ENCODE measurements around the gene TRIP6. TPM values are rescaled to one million over a fixed set of nuclear protein-coding genes. Genes with fewer than 3 reads are reported as not detected.

TRIP6 gene
- total RNA-seq, 2 experiments from 2014 or later: 22.2 to 31.1 TPM

- DNase-seq (no peak), ATAC-seq (peak; percentile 18)
- ChIA-PET POLR2A (interaction anchor here (0.5 kb wide), 1 partner anchor 299 kb away, joined by 3 read pairs; no protein-coding TSS in a partner anchor), CTCF (interaction anchor here (0.6 kb wide), 1 partner anchor 25 kb away, joined by 3 read pairs; no protein-coding TSS in a partner anchor)
- Mint-ChIP-seq H3K36me3 (ENCODE audit: low read depth) (no peaks in the 10 kb centered on the region), H3K27ac (no peak overlapping the region), H3K4me1 (peaks cover 19% of the 10 kb centered on the region), H3K4me3 (peak overlapping the region; percentile 58), H3K27me3 (peaks cover 27% of the 10 kb centered on the region), H3K9me3 (ENCODE audit: low read depth) (no peaks in the 10 kb centered on the region)
- intact Hi-C loops (cut with DNase I, micrococcal nuclease): no loop called here
Measured at GRCh38 chr7:100826514-100827329, 40.5 kb upstream of the TRIP6 start.

- DNase-seq: no peak
- peak; percentile 61 for ATAC-seq
- H3K36me3 Mint-ChIP-seq (ENCODE audit: low read depth): no peaks in the 10 kb centered on the region
- intact Hi-C loops (cut with DNase I, micrococcal nuclease): no loop called here
- peak within 1 kb of the TSS; percentile 58 for H3K4me3 Mint-ChIP-seq
- POLR2A ChIA-PET: interaction anchor here (0.5 kb wide), 1 partner anchor 300 kb away, joined by 3 read pairs; no protein-coding TSS in a partner anchor
- no peak within 1 kb of the TSS for H3K27ac Mint-ChIP-seq
- CTCF ChIA-PET: interaction anchor here (1.1 to 1.2 kb wide), 2 partner anchors 11 to 104 kb away, joined by 3 to 5 read pairs; no protein-coding TSS in a partner anchor
- peaks cover 19% of the 10 kb centered on the region for H3K4me1 Mint-ChIP-seq
- peaks cover 27% of the 10 kb centered on the region for H3K27me3 Mint-ChIP-seq
- H3K9me3 Mint-ChIP-seq (ENCODE audit: low read depth): no peaks in the 10 kb centered on the region
Measured at GRCh38 chr7:100827330-100828226, 39.6 kb upstream of the TRIP6 start, which contains the start of gene EPHB4. TSS of gene EPHB4 (minus strand) at chr7:100827523. CDS start at chr7:100827030, 493 bp downstream.

GRCh38 chr7:100829150-100829716, 38.0 kb upstream of the TRIP6 start:
- Mint-ChIP-seq H3K27ac (no peak overlapping the region), H3K27me3 (peaks cover 27% of the 10 kb centered on the region), H3K36me3 (ENCODE audit: low read depth) (no peaks in the 10 kb centered on the region), H3K4me3 (no peak overlapping the region), H3K4me1 (peaks cover 19% of the 10 kb centered on the region), H3K9me3 (ENCODE audit: low read depth) (no peaks in the 10 kb centered on the region)
- CTCF ChIA-PET: interaction anchor here (0.7 to 1.2 kb wide), 2 partner anchors 21 to 106 kb away, joined by 4 to 5 read pairs; no protein-coding TSS in a partner anchor
- POLR2A ChIA-PET: no interaction called here
- ATAC-seq (no peak), DNase-seq (no peak)
- intact Hi-C loops (cut with DNase I, micrococcal nuclease): no loop called here

- intact Hi-C loops (cut with DNase I, micrococcal nuclease): no loop called here
- H3K4me3 Mint-ChIP-seq: no peak overlapping the region
- no peaks in the 10 kb centered on the region for H3K36me3 Mint-ChIP-seq (ENCODE audit: low read depth)
- ATAC-seq (no peak), DNase-seq (no peak)
- H3K4me1 Mint-ChIP-seq: peaks cover 19% of the 10 kb centered on the region
- POLR2A ChIA-PET: no interaction called here
- H3K27me3 Mint-ChIP-seq: peaks cover 25% of the 10 kb centered on the region
- no peak overlapping the region for H3K27ac Mint-ChIP-seq
- CTCF ChIA-PET: no interaction called here
- H3K9me3 Mint-ChIP-seq (ENCODE audit: low read depth): no peaks in the 10 kb centered on the region
Measured at GRCh38 chr7:100830396-100830795, 36.8 kb upstream of the TRIP6 start.

GRCh38 chr7:100832281-100832633, 34.9 kb upstream of the TRIP6 start:
- DNase-seq (no peak), ATAC-seq (no peak)
- H3K27ac Mint-ChIP-seq: no peak overlapping the region
- H3K4me1 Mint-ChIP-seq: peaks cover 13% of the 10 kb centered on the region
- CTCF ChIA-PET: interaction anchor here (1.1 to 1.6 kb wide), 3 partner anchors 19 to 127 kb away, joined by 3 to 5 read pairs (median 4); partner anchors contain the start of gene POP7
- POLR2A ChIA-PET: interaction anchor here (0.5 to 0.9 kb wide), 2 partner anchors 45 to 212 kb away, joined by 3 to 4 read pairs; no protein-coding TSS in a partner anchor
- H3K4me3 Mint-ChIP-seq: no peak overlapping the region
- no peaks in the 10 kb centered on the region for H3K36me3 Mint-ChIP-seq (ENCODE audit: low read depth)
- intact Hi-C loops (cut with DNase I, micrococcal nuclease): no loop called here
- no peaks in the 10 kb centered on the region for H3K9me3 Mint-ChIP-seq (ENCODE audit: low read depth)
- peaks cover 12% of the 10 kb centered on the region for H3K27me3 Mint-ChIP-seq

GRCh38 chr7:100835903-100836811, 31.0 kb upstream of the TRIP6 start:
- Mint-ChIP-seq H3K27ac (no peak overlapping the region), H3K27me3 (no peaks in the 10 kb centered on the region), H3K36me3 (ENCODE audit: low read depth) (no peaks in the 10 kb centered on the region), H3K4me1 (peaks cover 11% of the 10 kb centered on the region), H3K9me3 (ENCODE audit: low read depth) (no peaks in the 10 kb centered on the region), H3K4me3 (no peak overlapping the region)
- ATAC-seq (no peak), DNase-seq (no peak)
- CTCF ChIA-PET: interaction anchor here (0.6 to 2.8 kb wide), 3 partner anchors 16 to 437 kb away, joined by 3 to 12 read pairs (median 4); partner anchors contain the start of gene SLC12A9
- POLR2A ChIA-PET: no interaction called here
- intact Hi-C loops (cut with DNase I, micrococcal nuclease): loop anchor here in 1 of 2 experiments (5.0 kb wide), 1 partner anchor 129 kb away; the partner anchor contains the start of gene POP7

- Mint-ChIP-seq H3K9me3 (ENCODE audit: low read depth) (no peaks in the 10 kb centered on the region), H3K27ac (peak overlapping the region; percentile 79), H3K36me3 (ENCODE audit: low read depth) (no peaks in the 10 kb centered on the region), H3K4me3 (peak overlapping the region; percentile 64), H3K27me3 (no peaks in the 10 kb centered on the region), H3K4me1 (peaks cover 11% of the 10 kb centered on the region)
- no peak for DNase-seq
- ATAC-seq: no peak
- intact Hi-C loops (cut with DNase I, micrococcal nuclease): loop anchor here in 1 of 2 experiments (1.0 to 5.0 kb wide), 2 partner anchors 16 to 129 kb away; partner anchors contain the start of genes POP7 and SLC12A9
- CTCF ChIA-PET: interaction anchor here (1.3 to 2.8 kb wide), 2 partner anchors 15 to 20 kb away, joined by 4 to 12 read pairs; partner anchors contain the start of gene SLC12A9
- POLR2A ChIA-PET: no interaction called here
Measured at GRCh38 chr7:100836812-100837098, 30.4 kb upstream of the TRIP6 start.

- DNase-seq (peak; percentile 84), ATAC-seq (peak; percentile 97)
- intact Hi-C loops (cut with DNase I, micrococcal nuclease): loop anchor here in 1 of 2 experiments (1.0 to 5.0 kb wide), 2 partner anchors 15 to 130 kb away; partner anchors contain the start of genes POP7 and SLC12A9
- POLR2A ChIA-PET: interaction anchor here (0.6 kb wide), 1 partner anchor 131 kb away, joined by 3 read pairs; the partner anchor contains the start of gene POP7
- Mint-ChIP-seq H3K27ac (peak overlapping the region; percentile 79), H3K27me3 (no peaks in the 10 kb centered on the region), H3K4me1 (peaks cover 11% of the 10 kb centered on the region), H3K4me3 (peak overlapping the region; percentile 64), H3K9me3 (ENCODE audit: low read depth) (no peaks in the 10 kb centered on the region), H3K36me3 (ENCODE audit: low read depth) (no peaks in the 10 kb centered on the region)
- CTCF ChIA-PET: interaction anchor here (1.3 to 2.8 kb wide), 2 partner anchors 15 to 20 kb away, joined by 4 to 12 read pairs; partner anchors contain the start of gene SLC12A9
Measured at GRCh38 chr7:100837099-100837836, 29.9 kb upstream of the TRIP6 start.

- Mint-ChIP-seq H3K27me3 (no peaks in the 10 kb centered on the region), H3K36me3 (ENCODE audit: low read depth) (no peaks in the 10 kb centered on the region), H3K27ac (no peak overlapping the region), H3K9me3 (ENCODE audit: low read depth) (no peaks in the 10 kb centered on the region), H3K4me3 (no peak overlapping the region), H3K4me1 (peaks cover 11% of the 10 kb centered on the region)
- ChIA-PET CTCF (interaction anchor here (0.7 kb wide), 1 partner anchor 40 kb away, joined by 3 read pairs; no protein-coding TSS in a partner anchor), POLR2A (no interaction called here)
- intact Hi-C loops (cut with DNase I, micrococcal nuclease): loop anchor here in 1 of 2 experiments (5.0 kb wide), 1 partner anchor 132 kb away; the partner anchor contains the start of gene POP7
- ATAC-seq: no peak
- no peak for DNase-seq
Measured at GRCh38 chr7:100839361-100839760, 27.8 kb upstream of the TRIP6 start.
